ENCODE measurements around the gene YWHAE. TPM values are rescaled to one million over a fixed set of nuclear protein-coding genes. Genes with fewer than 3 reads are reported as not detected.

The YWHAE gene
- total RNA-seq, 2 experiments from 2014 or later = 116 to 133 TPM

DNA sequence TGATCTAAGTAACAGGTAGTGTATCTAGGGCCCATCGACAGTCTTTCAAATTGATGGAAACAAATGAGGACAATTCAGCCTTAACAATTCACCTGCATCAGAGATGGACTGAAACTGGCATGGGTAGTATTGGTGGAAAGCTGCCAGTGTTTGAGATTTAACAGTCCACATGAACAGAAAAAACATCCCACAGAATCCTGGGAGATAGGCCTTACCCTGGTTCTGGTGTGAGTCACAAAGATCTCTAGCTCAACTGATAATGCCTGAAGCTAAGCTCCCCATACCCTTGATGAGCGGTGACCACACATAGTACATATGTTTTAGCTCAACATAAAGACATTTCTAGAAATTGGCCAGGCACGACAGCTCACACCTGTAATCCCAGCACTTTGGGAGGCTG lies 34.1 kb upstream of the YWHAE start:
- H3K27ac ChIP-seq (ENCODE audit: low read depth in 1 of 2, low read length in 2 of 2) = no peak overlapping the region
- ChIA-PET CTCF (interaction anchor here (0.8 kb wide), 1 partner anchor 69 kb away, joined by 3 read pairs; no protein-coding TSS in a partner anchor), POLR2A (no interaction called here)
- TF ChIP-seq, protein P1, sequence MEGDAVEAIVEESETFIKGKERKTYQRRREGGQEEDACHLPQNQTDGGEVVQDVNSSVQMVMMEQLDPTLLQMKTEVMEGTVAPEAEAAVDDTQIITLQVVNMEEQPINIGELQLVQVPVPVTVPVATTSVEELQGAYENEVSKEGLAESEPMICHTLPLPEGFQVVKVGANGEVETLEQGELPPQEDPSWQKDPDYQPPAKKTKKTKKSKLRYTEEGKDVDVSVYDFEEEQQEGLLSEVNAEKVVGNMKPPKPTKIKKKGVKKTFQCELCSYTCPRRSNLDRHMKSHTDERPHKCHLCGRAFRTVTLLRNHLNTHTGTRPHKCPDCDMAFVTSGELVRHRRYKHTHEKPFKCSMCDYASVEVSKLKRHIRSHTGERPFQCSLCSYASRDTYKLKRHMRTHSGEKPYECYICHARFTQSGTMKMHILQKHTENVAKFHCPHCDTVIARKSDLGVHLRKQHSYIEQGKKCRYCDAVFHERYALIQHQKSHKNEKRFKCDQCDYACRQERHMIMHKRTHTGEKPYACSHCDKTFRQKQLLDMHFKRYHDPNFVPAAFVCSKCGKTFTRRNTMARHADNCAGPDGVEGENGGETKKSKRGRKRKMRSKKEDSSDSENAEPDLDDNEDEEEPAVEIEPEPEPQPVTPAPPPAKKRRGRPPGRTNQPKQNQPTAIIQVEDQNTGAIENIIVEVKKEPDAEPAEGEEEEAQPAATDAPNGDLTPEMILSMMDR (IDR thresholded peaks at IDR 0.05) = no peak
- H3K27me3 ChIP-seq (ENCODE audit: control insufficient read depth in 1 of 2, insufficient read depth in 2 of 2, low read length in 2 of 2) = no peaks in the 10 kb centered on the region
- DNase-seq (no peak), ATAC-seq (ENCODE audit: poor library complexity) (no peak)
- peaks cover 43% of the 10 kb centered on the region for H3K36me3 ChIP-seq (ENCODE audit: insufficient read depth, low read length)
- intact Hi-C loops (cut with DNase I, micrococcal nuclease) = no loop called here
- H3K4me1 ChIP-seq (ENCODE audit: insufficient read depth, low read length) = no peaks in the 10 kb centered on the region
- Mint-ChIP-seq H3K4me1 (ENCODE audit: low read depth) (peaks cover 36% of the 10 kb centered on the region), H3K36me3 (ENCODE audit: low read depth) (peaks cover 59% of the 10 kb centered on the region), H3K27ac (no peak overlapping the region), H3K27me3 (no peaks in the 10 kb centered on the region), H3K9me3 (no peaks in the 10 kb centered on the region), H3K4me3 (no peak overlapping the region)
- H3K9me3 ChIP-seq (ENCODE audit: control insufficient read depth in 1 of 2, insufficient read depth in 1 of 2, low read length in 2 of 2) = no peaks in the 10 kb centered on the region
- H3K4me3 ChIP-seq (ENCODE audit: low read length) = no peak overlapping the region

DNA sequence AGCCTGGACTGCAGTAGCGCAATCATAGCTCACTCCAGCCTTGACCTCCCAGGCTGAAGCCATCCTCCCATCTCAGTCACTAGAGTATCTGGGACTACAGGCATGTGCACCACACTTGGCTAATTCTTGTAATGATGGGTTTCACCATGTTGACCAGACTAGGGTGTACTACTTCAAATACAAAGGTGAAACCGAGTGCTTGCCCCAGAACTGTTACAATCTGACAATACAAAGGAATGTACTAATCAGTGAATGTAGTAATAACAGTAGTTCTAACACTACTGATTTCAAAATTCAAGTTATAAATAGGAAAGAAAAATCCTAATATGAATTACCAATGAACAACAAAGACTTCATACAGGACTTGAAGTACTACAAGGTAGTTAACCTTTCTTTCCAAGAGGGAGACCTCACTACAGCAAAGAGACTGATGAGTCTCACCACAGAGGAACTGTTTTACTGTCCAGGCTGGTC lies 31.6 kb upstream of the YWHAE start:
- CTCF ChIA-PET = no interaction called here
- no peak for ATAC-seq (ENCODE audit: poor library complexity)
- peaks cover 41% of the 10 kb centered on the region for H3K36me3 ChIP-seq (ENCODE audit: insufficient read depth, low read length)

DNA sequence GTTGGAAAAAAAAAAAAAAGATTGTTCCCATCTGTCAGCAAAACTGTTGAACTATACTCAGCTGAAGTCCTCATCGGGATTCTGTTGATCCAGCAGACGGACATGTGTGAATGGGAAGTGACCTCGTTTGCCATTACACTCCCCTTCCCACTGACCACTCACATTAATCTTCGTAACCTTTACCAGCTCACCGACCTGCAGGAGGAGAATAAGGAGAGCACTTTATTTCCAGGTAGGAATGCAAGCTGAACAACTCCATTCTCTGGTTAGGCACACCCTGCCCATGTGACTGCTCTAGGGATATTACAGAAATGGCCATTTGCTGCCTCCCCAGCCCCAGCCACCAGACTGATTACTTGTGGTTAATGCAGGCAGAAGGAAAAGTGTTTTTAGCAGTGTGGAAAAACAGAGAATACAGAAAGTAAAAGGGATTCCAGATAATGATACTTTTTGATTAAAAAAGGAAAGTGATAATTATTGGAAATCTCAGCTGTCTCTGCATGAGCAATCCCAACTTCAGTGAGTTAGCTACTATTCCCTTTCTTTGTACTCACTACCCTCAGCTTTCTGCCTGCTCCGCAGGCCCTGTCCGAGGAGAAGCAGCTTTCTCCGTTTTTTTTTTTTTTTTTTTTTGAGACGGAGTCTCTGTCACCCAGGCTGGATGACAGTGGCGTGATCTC lies 23.6 kb upstream of the YWHAE start:
- no peaks in the 10 kb centered on the region for H3K27me3 ChIP-seq (ENCODE audit: control insufficient read depth in 1 of 2, insufficient read depth in 2 of 2, low read length in 2 of 2)
- no peak for DNase-seq
- intact Hi-C loops (cut with DNase I, micrococcal nuclease) = no loop called here
- CTCF ChIA-PET = interaction anchor here (0.7 to 0.8 kb wide), 2 partner anchors 57 to 998 kb away, joined by 3 to 4 read pairs; no protein-coding TSS in a partner anchor
- H3K9me3 ChIP-seq (ENCODE audit: control insufficient read depth in 1 of 2, insufficient read depth in 1 of 2, low read length in 2 of 2) = no peaks in the 10 kb centered on the region
- H3K4me1 Mint-ChIP-seq (ENCODE audit: low read depth) = no peaks in the 10 kb centered on the region
- no peaks in the 10 kb centered on the region for H3K9me3 Mint-ChIP-seq
- TF ChIP-seq, protein P1 (IDR thresholded peaks at IDR 0.05) = no peak
- H3K4me3 ChIP-seq (ENCODE audit: low read length) = no peak overlapping the region
- POLR2A ChIA-PET = no interaction called here
- H3K27me3 Mint-ChIP-seq = no peaks in the 10 kb centered on the region
- H3K36me3 ChIP-seq (ENCODE audit: insufficient read depth, low read length) = peaks cover 44% of the 10 kb centered on the region
- no peak for ATAC-seq (ENCODE audit: poor library complexity)
- peak overlapping the region; percentile 1 for H3K27ac Mint-ChIP-seq
- H3K4me1 ChIP-seq (ENCODE audit: insufficient read depth, low read length) = no peaks in the 10 kb centered on the region
- H3K36me3 Mint-ChIP-seq (ENCODE audit: low read depth) = peaks cover 51% of the 10 kb centered on the region
- no peak overlapping the region for H3K27ac ChIP-seq (ENCODE audit: low read depth in 1 of 2, low read length in 2 of 2)
- no peak overlapping the region for H3K4me3 Mint-ChIP-seq

More for the DNA sequence above, 31.6 kb upstream of the YWHAE start:
- Mint-ChIP-seq H3K4me1 (ENCODE audit: low read depth) (peaks cover 30% of the 10 kb centered on the region), H3K36me3 (ENCODE audit: low read depth) (peaks cover 48% of the 10 kb centered on the region), H3K4me3 (peak overlapping the region; percentile 4), H3K27ac (no peak overlapping the region), H3K9me3 (no peaks in the 10 kb centered on the region), H3K27me3 (no peaks in the 10 kb centered on the region)
- intact Hi-C loops (cut with DNase I, micrococcal nuclease) = no loop called here
- H3K27me3 ChIP-seq (ENCODE audit: control insufficient read depth in 1 of 2, insufficient read depth in 2 of 2, low read length in 2 of 2) = no peaks in the 10 kb centered on the region
- POLR2A ChIA-PET = no interaction called here
- no peak overlapping the region for H3K27ac ChIP-seq (ENCODE audit: low read depth in 1 of 2, low read length in 2 of 2)
- DNase-seq = no peak
- H3K4me3 ChIP-seq (ENCODE audit: low read length) = no peak overlapping the region
- TF ChIP-seq, protein P1 (IDR thresholded peaks at IDR 0.05) = no peak
- no peaks in the 10 kb centered on the region for H3K4me1 ChIP-seq (ENCODE audit: insufficient read depth, low read length)
- H3K9me3 ChIP-seq (ENCODE audit: control insufficient read depth in 1 of 2, insufficient read depth in 1 of 2, low read length in 2 of 2) = no peaks in the 10 kb centered on the region

All from CD4-positive, alpha-beta T cell (primary cell).